Upper lobe of right lung (tissue), 1 donor: ENCODE measurements around the gene PIK3CB. TPM values are rescaled to one million over a fixed set of nuclear protein-coding genes. Genes with fewer than 3 reads are reported as not detected.

Experiments used
- ATAC-seq: fragments of 200-7000 bp; cut with Tn5 transposase; one replicate; pipeline ENCODE4 v1.9.1; 2020; ENCODE audit warnings: mild to moderate bottlenecking, moderate library complexity
- DNase-seq: peaks from one replicate; pipeline ENCODE4 v3.0.0-alpha.2; 2020
- H3K27ac ChIP-seq: fragments of 200-600 bp; one replicate; pipeline ENCODE4 v1.8.0; 2022
- H3K27me3 ChIP-seq: fragments of 200-600 bp; one replicate; pipeline ENCODE4 v1.8.0; 2022; ENCODE audit warnings: mild to moderate bottlenecking
- H3K36me3 ChIP-seq: fragments of 200-600 bp; one replicate; pipeline ENCODE4 v1.8.0; 2022
- H3K4me1 ChIP-seq: fragments of 200-600 bp; one replicate; pipeline ENCODE4 v1.8.0; 2022
- H3K4me3 ChIP-seq: fragments of 200-600 bp; one replicate; pipeline ENCODE4 v1.8.0; 2022; ENCODE audit warnings: mild to moderate bottlenecking
- H3K9me3 ChIP-seq: fragments of 200-600 bp; one replicate; pipeline ENCODE4 v1.8.0; 2022
- intact Hi-C: fragments of 100-400 bp; cut with DNase I; formaldehyde crosslinking; loops from one replicate; pipeline ENCODE4 v1.11.0; 2022
- total RNA-seq: library from RNA; stranded (reverse); fragmentation: NEBNext Ultra II Directional; extraction: Animal tissue kit (Norgen Biotek cat#: 25700); gene quantifications from one replicate; pipeline ENCODE4 v1.2.1, GENCODE V29; 2021
- TF ChIP-seq, protein P1 (sequence below): fragments of 200-600 bp; IDR thresholded peaks from one replicate; pipeline ENCODE4 v1.8.0; 2022; ENCODE audit warnings: antibody characterized with exemption
- donor health status: DM: no; HTN: yes; CAD: no; lungs with severe emphysema.

Gene PIK3CB
- total RNA-seq, 1 donor from 2014 or later = 37.4 TPM

DNA sequence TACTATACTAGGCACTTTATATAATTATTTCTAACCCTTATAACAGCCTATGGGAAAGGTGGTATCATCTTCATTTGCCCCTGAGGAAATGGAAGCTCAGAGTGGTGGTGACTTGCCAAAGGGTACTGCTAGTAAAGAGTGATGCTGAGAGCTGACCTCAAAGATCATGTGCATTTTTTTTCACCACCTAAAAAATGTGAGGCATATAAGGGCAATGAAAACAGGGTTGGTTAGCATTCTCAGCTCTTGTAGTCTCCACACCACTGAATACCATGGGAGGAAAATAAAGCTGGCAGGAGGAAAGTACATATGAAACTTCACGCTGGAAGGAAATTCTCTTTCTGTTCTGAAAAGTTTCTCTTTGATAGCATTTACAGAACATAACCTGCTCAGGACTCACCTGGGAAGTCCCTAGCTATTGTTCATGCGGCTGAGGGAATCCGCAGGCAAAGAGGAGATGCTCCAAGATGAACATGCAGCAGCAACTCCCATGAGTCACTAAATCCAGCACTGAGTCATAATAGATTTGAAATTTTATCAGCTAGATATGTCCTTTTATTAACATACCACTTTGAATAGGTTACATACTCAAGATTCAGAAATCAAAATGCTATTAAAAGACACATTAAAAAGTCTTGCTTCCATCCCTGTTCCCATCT is 208.9 kb downstream of the PIK3CB start:
- H3K4me3 ChIP-seq = no peak overlapping the region
- ATAC-seq (no peak), DNase-seq (no peak)
- H3K36me3 ChIP-seq = peaks cover 13% of the 10 kb centered on the region
- TF ChIP-seq, protein P1, sequence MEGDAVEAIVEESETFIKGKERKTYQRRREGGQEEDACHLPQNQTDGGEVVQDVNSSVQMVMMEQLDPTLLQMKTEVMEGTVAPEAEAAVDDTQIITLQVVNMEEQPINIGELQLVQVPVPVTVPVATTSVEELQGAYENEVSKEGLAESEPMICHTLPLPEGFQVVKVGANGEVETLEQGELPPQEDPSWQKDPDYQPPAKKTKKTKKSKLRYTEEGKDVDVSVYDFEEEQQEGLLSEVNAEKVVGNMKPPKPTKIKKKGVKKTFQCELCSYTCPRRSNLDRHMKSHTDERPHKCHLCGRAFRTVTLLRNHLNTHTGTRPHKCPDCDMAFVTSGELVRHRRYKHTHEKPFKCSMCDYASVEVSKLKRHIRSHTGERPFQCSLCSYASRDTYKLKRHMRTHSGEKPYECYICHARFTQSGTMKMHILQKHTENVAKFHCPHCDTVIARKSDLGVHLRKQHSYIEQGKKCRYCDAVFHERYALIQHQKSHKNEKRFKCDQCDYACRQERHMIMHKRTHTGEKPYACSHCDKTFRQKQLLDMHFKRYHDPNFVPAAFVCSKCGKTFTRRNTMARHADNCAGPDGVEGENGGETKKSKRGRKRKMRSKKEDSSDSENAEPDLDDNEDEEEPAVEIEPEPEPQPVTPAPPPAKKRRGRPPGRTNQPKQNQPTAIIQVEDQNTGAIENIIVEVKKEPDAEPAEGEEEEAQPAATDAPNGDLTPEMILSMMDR = no peak
- no peaks in the 10 kb centered on the region for H3K27me3 ChIP-seq
- no peak overlapping the region for H3K27ac ChIP-seq
- intact Hi-C loops = no loop called here
- no peaks in the 10 kb centered on the region for H3K9me3 ChIP-seq
- H3K4me1 ChIP-seq = no peaks in the 10 kb centered on the region

DNA sequence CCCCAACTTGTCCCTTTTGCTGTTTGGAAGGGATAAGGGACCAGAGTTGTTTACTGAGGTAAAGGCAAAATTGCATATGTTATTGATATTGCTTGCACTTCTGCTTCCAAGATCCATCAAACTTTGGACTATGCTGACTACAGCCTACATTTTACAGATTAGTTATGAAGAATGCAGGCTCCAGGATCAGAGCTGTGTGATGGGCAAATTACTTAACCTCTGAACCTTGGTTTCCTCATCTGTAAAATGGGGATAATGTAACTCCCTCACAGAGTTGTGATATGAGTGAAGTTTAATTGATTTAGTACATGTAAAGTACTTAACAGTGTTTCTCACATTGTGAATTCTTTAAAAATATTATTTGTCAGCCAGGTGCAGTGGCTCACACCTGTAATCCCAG is 210.2 kb downstream of the PIK3CB start:
- Histone ChIP-seq H3K36me3 (peaks cover 8% of the 10 kb centered on the region), H3K9me3 (no peaks in the 10 kb centered on the region), H3K4me1 (no peaks in the 10 kb centered on the region), H3K27me3 (no peaks in the 10 kb centered on the region), H3K4me3 (no peak overlapping the region), H3K27ac (no peak overlapping the region)
- ATAC-seq (no peak), DNase-seq (no peak)
- TF ChIP-seq, protein P1 = no peak
- intact Hi-C loops = no loop called here

DNA sequence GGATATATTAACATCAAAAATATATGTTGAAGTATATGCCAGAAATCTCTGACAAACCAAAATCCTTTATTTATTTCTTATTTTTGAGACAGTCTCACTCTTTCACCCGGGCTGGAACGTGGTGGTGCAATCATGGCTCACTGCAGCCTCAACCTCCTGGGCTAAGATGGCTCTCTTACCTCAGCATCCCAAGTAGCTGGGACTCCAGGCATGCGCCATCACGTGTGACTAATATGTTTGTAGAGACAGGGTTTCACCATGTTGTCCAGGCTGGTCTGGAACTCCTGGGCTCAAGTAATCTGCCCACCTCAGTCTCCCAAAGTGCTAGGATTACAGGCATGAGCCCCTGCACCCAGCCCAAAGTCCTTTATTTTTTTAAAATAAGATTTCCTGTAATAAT is 214.3 kb downstream of the PIK3CB start:
- H3K27me3 ChIP-seq = no peaks in the 10 kb centered on the region
- TF ChIP-seq, protein P1 = no peak
- peaks cover 5% of the 10 kb centered on the region for H3K4me1 ChIP-seq
- intact Hi-C loops = no loop called here
- no peaks in the 10 kb centered on the region for H3K36me3 ChIP-seq
- H3K9me3 ChIP-seq = no peaks in the 10 kb centered on the region
- DNase-seq (no peak), ATAC-seq (no peak)
- no peak overlapping the region for H3K4me3 ChIP-seq
- no peak overlapping the region for H3K27ac ChIP-seq

DNA sequence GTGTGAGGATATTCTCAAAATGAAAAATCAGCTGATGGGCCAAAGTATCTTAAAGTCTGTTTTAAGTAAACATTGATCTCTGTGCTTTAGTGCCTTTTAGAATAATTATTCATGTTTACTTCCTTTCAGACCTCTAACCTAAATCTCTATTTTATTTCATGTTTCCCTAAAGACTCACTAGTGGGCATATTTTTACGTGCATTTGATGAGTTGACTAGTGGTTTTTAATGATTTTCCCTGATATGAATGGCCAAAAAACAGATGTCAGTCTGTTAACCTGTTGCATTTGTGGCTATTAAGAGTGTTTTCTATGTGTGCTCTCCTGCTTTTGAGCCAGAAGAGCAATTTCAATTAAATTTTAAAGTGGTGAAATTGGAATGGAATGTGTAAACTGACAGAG is 219.3 kb downstream of the PIK3CB start:
- Histone ChIP-seq H3K27me3 (no peaks in the 10 kb centered on the region), H3K4me3 (no peak overlapping the region), H3K9me3 (no peaks in the 10 kb centered on the region), H3K27ac (no peak overlapping the region), H3K36me3 (no peaks in the 10 kb centered on the region), H3K4me1 (peaks cover 5% of the 10 kb centered on the region)
- intact Hi-C loops = no loop called here
- no peak for DNase-seq
- ATAC-seq = no peak
- TF ChIP-seq, protein P1 = no peak

DNA sequence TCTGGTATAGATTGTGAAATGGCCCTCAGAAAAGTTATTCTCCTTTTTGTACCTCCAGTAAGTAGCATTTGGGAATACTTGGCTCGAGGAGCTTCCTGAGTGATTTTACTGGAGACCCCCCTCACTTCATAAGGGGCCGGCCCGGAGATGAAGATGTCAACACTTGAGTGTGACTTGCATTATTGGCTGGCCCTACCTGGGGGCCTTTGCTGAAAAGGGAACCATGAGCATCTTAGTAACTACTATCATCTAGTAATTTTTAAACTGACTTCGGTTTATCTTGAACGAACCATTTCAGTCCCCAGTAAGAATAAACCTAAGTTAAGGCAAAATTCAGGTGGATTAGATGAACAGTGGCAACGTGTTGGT is 224.8 kb downstream of the PIK3CB start:
- no peaks in the 10 kb centered on the region for H3K36me3 ChIP-seq
- peaks cover 4% of the 10 kb centered on the region for H3K4me1 ChIP-seq
- ATAC-seq (no peak), DNase-seq (no peak)
- no peaks in the 10 kb centered on the region for H3K9me3 ChIP-seq
- no peaks in the 10 kb centered on the region for H3K27me3 ChIP-seq
- peak overlapping the region; percentile 74 for H3K4me3 ChIP-seq
- TF ChIP-seq, protein P1 = no peak
- intact Hi-C loops = no loop called here
- peak overlapping the region; percentile 98 for H3K27ac ChIP-seq
